ENCODE data around the gene OPN3. TPM values are rescaled to one million over a fixed set of nuclear protein-coding genes. Genes with fewer than 3 reads are reported as not detected.
A peak's percentile ranks its signal among the peaks of the same experiment; 100 is the strongest.

The OPN3 gene
- total RNA-seq, 1 donor from 2014 or later, result 32.1 TPM

DNA sequence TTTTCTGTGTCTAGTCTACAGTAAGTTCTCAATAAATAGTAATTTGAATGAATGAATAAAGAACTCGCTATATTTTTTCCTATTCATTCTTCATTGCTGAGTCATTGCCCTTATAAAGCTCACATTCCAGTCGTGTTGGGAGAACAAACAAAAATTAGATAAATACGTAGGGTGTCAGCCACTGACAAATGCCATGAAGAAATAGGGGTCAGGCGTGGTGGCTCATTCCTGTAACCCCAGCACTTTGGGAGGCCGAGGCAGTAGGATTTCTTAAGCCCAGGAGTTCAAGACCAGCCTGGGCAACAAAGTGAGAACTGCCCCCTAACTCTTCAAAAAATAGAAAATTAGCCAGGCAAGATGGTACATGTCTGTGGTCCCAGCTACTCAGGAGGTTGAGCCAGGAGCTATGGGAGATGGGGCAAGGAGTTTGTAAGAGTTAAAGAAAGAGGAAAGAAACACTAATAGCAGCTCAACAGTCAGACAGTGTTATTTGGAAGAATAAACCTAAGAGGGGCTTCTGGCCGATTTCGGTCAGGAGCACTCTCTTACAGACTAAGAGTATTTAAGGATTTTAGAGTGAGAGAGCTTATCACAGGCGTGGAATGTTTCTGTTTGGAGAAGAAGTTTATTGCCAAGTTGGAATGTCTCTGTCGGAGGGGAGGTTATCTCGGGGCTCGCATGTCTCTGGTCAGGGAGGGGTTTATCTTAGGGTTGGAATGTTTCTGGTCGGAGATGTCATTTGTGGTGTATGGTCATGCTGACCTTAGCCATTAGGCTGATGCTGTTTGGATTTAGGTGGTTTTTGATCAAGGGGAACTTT lies 1.8 kb upstream of the OPN3 start:
- peak overlapping the region; percentile 33 for H3K27ac Mint-ChIP-seq
- no peak for ATAC-seq (ENCODE audit: low read depth)
- peaks cover 10% of the 10 kb centered on the region for H3K36me3 Mint-ChIP-seq (ENCODE audit: low read depth)
- CTCF ChIA-PET, result interaction anchor here (1.4 kb wide), 1 partner anchor 31 kb away, joined by 5 read pairs; no protein-coding TSS in a partner anchor
- TF ChIP-seq, protein P1, sequence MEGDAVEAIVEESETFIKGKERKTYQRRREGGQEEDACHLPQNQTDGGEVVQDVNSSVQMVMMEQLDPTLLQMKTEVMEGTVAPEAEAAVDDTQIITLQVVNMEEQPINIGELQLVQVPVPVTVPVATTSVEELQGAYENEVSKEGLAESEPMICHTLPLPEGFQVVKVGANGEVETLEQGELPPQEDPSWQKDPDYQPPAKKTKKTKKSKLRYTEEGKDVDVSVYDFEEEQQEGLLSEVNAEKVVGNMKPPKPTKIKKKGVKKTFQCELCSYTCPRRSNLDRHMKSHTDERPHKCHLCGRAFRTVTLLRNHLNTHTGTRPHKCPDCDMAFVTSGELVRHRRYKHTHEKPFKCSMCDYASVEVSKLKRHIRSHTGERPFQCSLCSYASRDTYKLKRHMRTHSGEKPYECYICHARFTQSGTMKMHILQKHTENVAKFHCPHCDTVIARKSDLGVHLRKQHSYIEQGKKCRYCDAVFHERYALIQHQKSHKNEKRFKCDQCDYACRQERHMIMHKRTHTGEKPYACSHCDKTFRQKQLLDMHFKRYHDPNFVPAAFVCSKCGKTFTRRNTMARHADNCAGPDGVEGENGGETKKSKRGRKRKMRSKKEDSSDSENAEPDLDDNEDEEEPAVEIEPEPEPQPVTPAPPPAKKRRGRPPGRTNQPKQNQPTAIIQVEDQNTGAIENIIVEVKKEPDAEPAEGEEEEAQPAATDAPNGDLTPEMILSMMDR (IDR thresholded peaks at IDR 0.05), result no peak
- H3K4me1 Mint-ChIP-seq, result peaks cover 37% of the 10 kb centered on the region
- H3K9me3 Mint-ChIP-seq, result peaks cover 3% of the 10 kb centered on the region
- H3K27me3 Mint-ChIP-seq, result no peaks in the 10 kb centered on the region
- POLR2A ChIA-PET, result interaction anchor here (0.5 to 2.5 kb wide), 3 partner anchors 45 to 123 kb away, joined by 3 to 14 read pairs (median 3); partner anchors contain the start of gene FH
- no peak for DNase-seq
- H3K4me3 Mint-ChIP-seq, result no peak overlapping the region
- intact Hi-C loops (cut with micrococcal nuclease), result loop anchor here (2.0 kb wide), 1 partner anchor 311 kb away; no protein-coding TSS in a partner anchor

GRCh38 chr1:241640867-241641622 lies 876 bp upstream of the OPN3 start:
- H3K27me3 Mint-ChIP-seq, result no peaks in the 10 kb centered on the region
- intact Hi-C loops (cut with micrococcal nuclease), result loop anchor here (1.0 to 2.0 kb wide), 6 partner anchors 14 to 310 kb away; partner anchors contain the start of gene FH
- peaks cover 3% of the 10 kb centered on the region for H3K9me3 Mint-ChIP-seq
- H3K4me1 Mint-ChIP-seq, result peaks cover 47% of the 10 kb centered on the region
- peak overlapping the region; percentile 76 for H3K27ac Mint-ChIP-seq
- CTCF ChIA-PET, result interaction anchor here (1.4 to 1.6 kb wide), 2 partner anchors 14 to 30 kb away, joined by 5 to 6 read pairs; no protein-coding TSS in a partner anchor
- TF ChIP-seq, protein P1 (IDR thresholded peaks at IDR 0.05), result no peak
- peak overlapping the region; percentile 80 for H3K4me3 Mint-ChIP-seq
- peaks cover 13% of the 10 kb centered on the region for H3K36me3 Mint-ChIP-seq (ENCODE audit: low read depth)
- POLR2A ChIA-PET, result interaction anchor here (0.5 to 2.5 kb wide), 10 partner anchors 15 to 207 kb away, joined by 3 to 20 read pairs (median 5); partner anchors contain the start of genes EXO1, FH and KMO
- DNase-seq (peak; percentile 17), ATAC-seq (ENCODE audit: low read depth) (no peak)

GRCh38 chr1:241639623-241640148 lies 483 bp downstream of the OPN3 start:
- POLR2A ChIA-PET, result interaction anchor here (1.0 to 2.5 kb wide), 12 partner anchors 10 to 208 kb away, joined by 3 to 20 read pairs (median 7); partner anchors contain the start of genes EXO1, FH and KMO
- intact Hi-C loops (cut with micrococcal nuclease), result loop anchor here (1.0 to 5.0 kb wide), 8 partner anchors 12 to 1618 kb away; partner anchors contain the start of genes CEP170, FH and SDCCAG8
- Mint-ChIP-seq H3K27me3 (no peaks in the 10 kb centered on the region), H3K4me1 (peaks cover 60% of the 10 kb centered on the region), H3K4me3 (peak overlapping the region; percentile 93), H3K9me3 (peaks cover 3% of the 10 kb centered on the region), H3K27ac (peak overlapping the region; percentile 91), H3K36me3 (ENCODE audit: low read depth) (peaks cover 23% of the 10 kb centered on the region)
- no peak for DNase-seq
- CTCF ChIA-PET, result interaction anchor here (1.0 to 1.6 kb wide), 2 partner anchors 12 to 48 kb away, joined by 3 to 6 read pairs; no protein-coding TSS in a partner anchor
- peak; percentile 12 for ATAC-seq (ENCODE audit: low read depth)
- TF ChIP-seq, protein P1 (IDR thresholded peaks at IDR 0.05), result no peak

GRCh38 chr1:241638909-241639622 lies 1.1 kb downstream of the OPN3 start:
- POLR2A ChIA-PET, result interaction anchor here (0.6 to 2.5 kb wide), 7 partner anchors 10 to 367 kb away, joined by 3 to 10 read pairs (median 4); partner anchors contain the start of gene FH
- H3K9me3 Mint-ChIP-seq, result peaks cover 3% of the 10 kb centered on the region
- H3K4me3 Mint-ChIP-seq, result peak overlapping the region; percentile 93
- intact Hi-C loops (cut with micrococcal nuclease), result loop anchor here (5.0 kb wide), 2 partner anchors 37 to 1618 kb away; partner anchors contain the start of genes CEP170 and SDCCAG8
- CTCF ChIA-PET, result no interaction called here
- H3K36me3 Mint-ChIP-seq (ENCODE audit: low read depth), result peaks cover 29% of the 10 kb centered on the region
- no peak for DNase-seq
- TF ChIP-seq, protein P1 (IDR thresholded peaks at IDR 0.05), result no peak
- no peak for ATAC-seq (ENCODE audit: low read depth)
- H3K27ac Mint-ChIP-seq, result peak overlapping the region; percentile 91
- H3K4me1 Mint-ChIP-seq, result peaks cover 65% of the 10 kb centered on the region
- H3K27me3 Mint-ChIP-seq, result no peaks in the 10 kb centered on the region
